HAP-1 (cell line): ENCODE data around the gene KLK12.
A peak's percentile ranks its signal among the peaks of the same experiment; 100 is the strongest.

Experiments
- DNase-seq, 2 experiments: peaks; one replicate each; pipeline ENCODE4 v3.0.0-alpha.2; 2016 to 2020; ENCODE audit warnings: low spot score in 2 of 2
- H3K27me3 ChIP-seq: fragments of 250-450 bp; sonication (Bioruptor Pico); 2 replicates; pipeline ENCODE4 v1.5.1; 2020; ENCODE audit warnings: low read depth, mild to moderate bottlenecking, moderate library complexity
- H3K36me3 ChIP-seq: fragments of 250-450 bp; sonication (Bioruptor Pico); replicated peaks from 2 replicates; pipeline ENCODE4 v1.5.1; 2020; ENCODE audit warnings: mild to moderate bottlenecking
- H3K4me1 ChIP-seq: fragments of 250-450 bp; sonication (Bioruptor Pico); 2 replicates; pipeline ENCODE4 v1.5.1; 2020; ENCODE audit warnings: mild to moderate bottlenecking
- H3K4me3 ChIP-seq: fragments of 250-450 bp; sonication (Bioruptor Pico); 2 replicates; pipeline ENCODE4 v1.5.1; 2020; ENCODE audit warnings: mild to moderate bottlenecking, moderate library complexity
- H3K9me3 ChIP-seq: fragments of 250-450 bp; sonication (Bioruptor Pico); 2 replicates; pipeline ENCODE4 v1.5.1; 2020; ENCODE audit warnings: mild to moderate bottlenecking, moderate library complexity
- in situ Hi-C: fragments of 300-500 bp; cut with MboI; formaldehyde crosslinking; loops from 3 replicates; pipeline ENCODE4 v1.14.3; 2020; ENCODE audit warnings: low sequenced_read_pairs, inconsistent platforms, mixed read lengths

Gene KLK12

GRCh38 chr19:51031220-51031879, 3.5 kb downstream of the KLK12 start:
- peaks cover 3% of the 10 kb centered on the region; the same call in 1 of the 2 replicates for H3K27me3 ChIP-seq
- H3K4me3 ChIP-seq = no peak overlapping the region
- in situ Hi-C loops = no loop called here
- no peaks in the 10 kb centered on the region for H3K4me1 ChIP-seq
- H3K9me3 ChIP-seq = no peaks in the 10 kb centered on the region
- DNase-seq = no peak
- H3K36me3 ChIP-seq = no peaks in the 10 kb centered on the region

GRCh38 chr19:51030631-51031030, 4.2 kb downstream of the KLK12 start:
- H3K36me3 ChIP-seq = no peaks in the 10 kb centered on the region
- in situ Hi-C loops = no loop called here
- H3K9me3 ChIP-seq = no peaks in the 10 kb centered on the region
- H3K4me1 ChIP-seq = no peaks in the 10 kb centered on the region
- H3K4me3 ChIP-seq = no peak overlapping the region
- peaks cover 5% of the 10 kb centered on the region; the same call in 1 of the 2 replicates for H3K27me3 ChIP-seq
- no peak for DNase-seq

GRCh38 chr19:51029718-51030117, 5.1 kb downstream of the KLK12 start:
- H3K27me3 ChIP-seq = peaks cover 8% of the 10 kb centered on the region; the same call in 1 of the 2 replicates
- no peaks in the 10 kb centered on the region for H3K4me1 ChIP-seq
- in situ Hi-C loops = no loop called here
- H3K9me3 ChIP-seq = no peaks in the 10 kb centered on the region
- DNase-seq = no peak
- no peak overlapping the region for H3K4me3 ChIP-seq
- H3K36me3 ChIP-seq = no peaks in the 10 kb centered on the region

GRCh38 chr19:51027873-51028272, 6.9 kb downstream of the KLK12 start:
- no peak overlapping the region for H3K4me3 ChIP-seq
- H3K9me3 ChIP-seq = no peaks in the 10 kb centered on the region
- no peaks in the 10 kb centered on the region for H3K4me1 ChIP-seq
- no peaks in the 10 kb centered on the region for H3K36me3 ChIP-seq
- H3K27me3 ChIP-seq = peaks cover 5% of the 10 kb centered on the region; the same call in 1 of the 2 replicates
- in situ Hi-C loops = no loop called here
- DNase-seq = no peak

GRCh38 chr19:51027126-51027806, 7.5 kb downstream of the KLK12 start:
- in situ Hi-C loops = no loop called here
- Histone ChIP-seq H3K27me3 (peaks cover 5% of the 10 kb centered on the region; the same call in 1 of the 2 replicates), H3K36me3 (no peaks in the 10 kb centered on the region)

GRCh38 chr19:51026554-51026831, 8.3 kb downstream of the KLK12 start, which contains the start of gene KLK11:
KLK11 (minus strand) TSS chr19:51026616; CDS start chr19:51025631, 985 bp downstream.
- in situ Hi-C loops = no loop called here
- H3K27me3 ChIP-seq = peaks cover 5% of the 10 kb centered on the region

More at GRCh38 chr19:51027126-51027806, 7.5 kb downstream of the KLK12 start:
- Histone ChIP-seq H3K4me1 (no peaks in the 10 kb centered on the region), H3K4me3 (no peak overlapping the region), H3K9me3 (no peaks in the 10 kb centered on the region)
- no peak for DNase-seq

GRCh38 chr19:51025809-51026553, 8.8 kb downstream of the KLK12 start:
- no peak for DNase-seq

More at GRCh38 chr19:51026554-51026831, 8.3 kb downstream of the KLK12 start, which contains the start of gene KLK11:
- H3K9me3 ChIP-seq = no peaks in the 10 kb centered on the region
- H3K4me1 ChIP-seq = no peaks in the 10 kb centered on the region
- no peaks in the 10 kb centered on the region for H3K36me3 ChIP-seq
- no peak within 1 kb of the TSS for H3K4me3 ChIP-seq
- DNase-seq = no peak

GRCh38 chr19:51025401-51025800, 9.4 kb downstream of the KLK12 start:
- Histone ChIP-seq H3K36me3 (no peaks in the 10 kb centered on the region), H3K27me3 (peaks cover 5% of the 10 kb centered on the region), H3K9me3 (no peaks in the 10 kb centered on the region), H3K4me1 (no peaks in the 10 kb centered on the region; the same call in 1 of the 2 replicates), H3K4me3 (no peak overlapping the region)
- in situ Hi-C loops = no loop called here
- no peak for DNase-seq

More at GRCh38 chr19:51025809-51026553, 8.8 kb downstream of the KLK12 start:
- H3K4me1 ChIP-seq = no peaks in the 10 kb centered on the region; the same call in 1 of the 2 replicates
- no peak overlapping the region for H3K4me3 ChIP-seq
- peaks cover 5% of the 10 kb centered on the region for H3K27me3 ChIP-seq
- in situ Hi-C loops = no loop called here
- no peaks in the 10 kb centered on the region for H3K36me3 ChIP-seq
- H3K9me3 ChIP-seq = no peaks in the 10 kb centered on the region

GRCh38 chr19:51024924-51025323, 9.9 kb downstream of the KLK12 start:
- H3K4me3 ChIP-seq = no peak overlapping the region
- H3K9me3 ChIP-seq = no peaks in the 10 kb centered on the region
- H3K36me3 ChIP-seq = no peaks in the 10 kb centered on the region
- DNase-seq = no peak
- no peaks in the 10 kb centered on the region; the same call in 1 of the 2 replicates for H3K4me1 ChIP-seq
- in situ Hi-C loops = loop anchor here (5.0 kb wide), 1 partner anchor 67 kb away; no protein-coding TSS in a partner anchor
- H3K27me3 ChIP-seq = peaks cover 5% of the 10 kb centered on the region

- Histone ChIP-seq H3K9me3 (no peaks in the 10 kb centered on the region), H3K27me3 (peaks cover 11% of the 10 kb centered on the region), H3K36me3 (no peaks in the 10 kb centered on the region), H3K4me1 (no peaks in the 10 kb centered on the region; the same call in 1 of the 2 replicates), H3K4me3 (no peak overlapping the region)
- DNase-seq = no peak
- in situ Hi-C loops = loop anchor here (5.0 kb wide), 1 partner anchor 68 kb away; no protein-coding TSS in a partner anchor
Observed at GRCh38 chr19:51023946-51024345, 10.9 kb downstream of the KLK12 start.

GRCh38 chr19:51022526-51022925, 12.3 kb downstream of the KLK12 start:
- Histone ChIP-seq H3K27me3 (peaks cover 20% of the 10 kb centered on the region), H3K4me1 (no peaks in the 10 kb centered on the region; the same call in 1 of the 2 replicates), H3K36me3 (no peaks in the 10 kb centered on the region), H3K4me3 (no peak overlapping the region), H3K9me3 (no peaks in the 10 kb centered on the region)
- no peak for DNase-seq
- in situ Hi-C loops = loop anchor here (5.0 kb wide), 1 partner anchor 70 kb away; no protein-coding TSS in a partner anchor

GRCh38 chr19:51020988-51021651, 13.7 kb downstream of the KLK12 start:
- no peak overlapping the region for H3K4me3 ChIP-seq
- DNase-seq = peak; percentile 58 to 73
- H3K27me3 ChIP-seq = peaks cover 25% of the 10 kb centered on the region
- H3K4me1 ChIP-seq = no peaks in the 10 kb centered on the region; the same call in 1 of the 2 replicates
- no peaks in the 10 kb centered on the region for H3K9me3 ChIP-seq
- in situ Hi-C loops = loop anchor here (5.0 kb wide), 1 partner anchor 71 kb away; no protein-coding TSS in a partner anchor
- no peaks in the 10 kb centered on the region for H3K36me3 ChIP-seq

- no peak for DNase-seq
- Histone ChIP-seq H3K9me3 (no peaks in the 10 kb centered on the region), H3K4me3 (peak within 1 kb of the TSS; percentile 16), H3K4me1 (no peaks in the 10 kb centered on the region; the same call in 1 of the 2 replicates), H3K36me3 (no peaks in the 10 kb centered on the region), H3K27me3 (peaks cover 20% of the 10 kb centered on the region)
- in situ Hi-C loops = no loop called here
Observed at GRCh38 chr19:51019544-51019925, 15.3 kb downstream of the KLK12 start, which contains the start of gene KLK10. KLK10 (minus strand) TSS chr19:51019709; CDS start chr19:51019130, 579 bp downstream.
